B cell (primary cell): ENCODE measurements around the gene DACT2.

Source experiments
- EZH2 ChIP-seq: IDR thresholded peaks from 2 replicates; pipeline ENCODE4 v1.6.1; 2012; ENCODE audit warnings: borderline replicate concordance, low read depth, mild to moderate bottlenecking, moderate library complexity, low read length; ENCODE audit not compliant: insufficient read depth, poor library complexity, severe bottlenecking
- TF ChIP-seq, protein P1 (sequence below): fragments of 200-600 bp; IDR thresholded peaks from one replicate; pipeline ENCODE4 v1.8.0; 2022; ENCODE audit warnings: antibody characterized with exemption, mild to moderate bottlenecking

DNA sequence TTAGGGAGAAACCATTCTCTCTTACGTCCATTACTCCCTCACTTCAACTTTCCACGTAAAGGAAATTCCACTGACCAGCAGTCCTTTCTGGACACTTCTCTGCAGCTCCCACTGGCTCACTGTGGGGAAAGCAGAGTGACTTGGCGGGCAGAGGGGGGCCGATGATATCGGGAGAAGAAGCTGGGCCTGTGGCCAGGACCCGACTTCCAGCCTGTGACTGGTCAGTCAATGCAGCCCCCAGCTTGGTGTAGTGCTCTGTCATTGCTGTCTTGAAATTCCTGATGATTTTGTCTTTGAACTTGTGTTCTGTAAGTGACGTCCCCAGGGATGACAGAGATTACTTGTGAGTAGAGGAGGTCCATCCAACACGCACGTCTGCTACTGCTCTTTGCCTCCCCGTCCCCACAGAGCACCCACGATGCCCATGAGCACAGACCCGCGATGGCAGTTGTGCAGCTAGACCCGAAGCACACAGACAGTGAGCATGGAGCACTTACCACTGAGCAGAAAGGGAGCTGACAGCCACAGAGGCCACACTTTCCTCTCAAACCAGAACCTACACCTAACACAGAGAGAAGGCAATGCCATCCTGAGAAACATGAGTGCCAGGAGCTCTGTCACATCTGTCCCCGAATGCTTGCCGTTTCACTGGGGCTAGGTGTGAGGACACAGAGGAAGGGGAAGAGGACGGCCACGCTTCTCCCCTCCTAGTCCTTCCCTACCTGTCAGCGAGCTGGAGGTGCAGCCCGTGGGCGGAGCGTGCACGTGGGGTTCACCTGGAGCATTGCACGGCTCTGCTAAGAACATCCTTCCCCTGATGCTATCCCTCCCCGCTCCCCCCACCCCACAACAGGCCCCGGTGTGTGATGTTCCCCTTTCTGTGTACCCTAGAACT is 25.7 kb downstream of the DACT2 start:
- TF ChIP-seq, protein P1, sequence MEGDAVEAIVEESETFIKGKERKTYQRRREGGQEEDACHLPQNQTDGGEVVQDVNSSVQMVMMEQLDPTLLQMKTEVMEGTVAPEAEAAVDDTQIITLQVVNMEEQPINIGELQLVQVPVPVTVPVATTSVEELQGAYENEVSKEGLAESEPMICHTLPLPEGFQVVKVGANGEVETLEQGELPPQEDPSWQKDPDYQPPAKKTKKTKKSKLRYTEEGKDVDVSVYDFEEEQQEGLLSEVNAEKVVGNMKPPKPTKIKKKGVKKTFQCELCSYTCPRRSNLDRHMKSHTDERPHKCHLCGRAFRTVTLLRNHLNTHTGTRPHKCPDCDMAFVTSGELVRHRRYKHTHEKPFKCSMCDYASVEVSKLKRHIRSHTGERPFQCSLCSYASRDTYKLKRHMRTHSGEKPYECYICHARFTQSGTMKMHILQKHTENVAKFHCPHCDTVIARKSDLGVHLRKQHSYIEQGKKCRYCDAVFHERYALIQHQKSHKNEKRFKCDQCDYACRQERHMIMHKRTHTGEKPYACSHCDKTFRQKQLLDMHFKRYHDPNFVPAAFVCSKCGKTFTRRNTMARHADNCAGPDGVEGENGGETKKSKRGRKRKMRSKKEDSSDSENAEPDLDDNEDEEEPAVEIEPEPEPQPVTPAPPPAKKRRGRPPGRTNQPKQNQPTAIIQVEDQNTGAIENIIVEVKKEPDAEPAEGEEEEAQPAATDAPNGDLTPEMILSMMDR: no peak
- no peak for TF ChIP-seq EZH2
